Stimulated activated naive CD4-positive, alpha-beta T cell (primary cell): ENCODE data around the gene FARP1.
"Not testable (repeated sequence)": the region's sequence is repeated elsewhere in the genome, so short reads cannot be mapped to it uniquely, and the experiment has no call there.

ENCODE experiments used
- DNase-seq, 6 experiments: peaks; one replicate each; lab custom pipeline; 2025; lab: John Stamatoyannopoulos, UW

FARP1 gene

DNA sequence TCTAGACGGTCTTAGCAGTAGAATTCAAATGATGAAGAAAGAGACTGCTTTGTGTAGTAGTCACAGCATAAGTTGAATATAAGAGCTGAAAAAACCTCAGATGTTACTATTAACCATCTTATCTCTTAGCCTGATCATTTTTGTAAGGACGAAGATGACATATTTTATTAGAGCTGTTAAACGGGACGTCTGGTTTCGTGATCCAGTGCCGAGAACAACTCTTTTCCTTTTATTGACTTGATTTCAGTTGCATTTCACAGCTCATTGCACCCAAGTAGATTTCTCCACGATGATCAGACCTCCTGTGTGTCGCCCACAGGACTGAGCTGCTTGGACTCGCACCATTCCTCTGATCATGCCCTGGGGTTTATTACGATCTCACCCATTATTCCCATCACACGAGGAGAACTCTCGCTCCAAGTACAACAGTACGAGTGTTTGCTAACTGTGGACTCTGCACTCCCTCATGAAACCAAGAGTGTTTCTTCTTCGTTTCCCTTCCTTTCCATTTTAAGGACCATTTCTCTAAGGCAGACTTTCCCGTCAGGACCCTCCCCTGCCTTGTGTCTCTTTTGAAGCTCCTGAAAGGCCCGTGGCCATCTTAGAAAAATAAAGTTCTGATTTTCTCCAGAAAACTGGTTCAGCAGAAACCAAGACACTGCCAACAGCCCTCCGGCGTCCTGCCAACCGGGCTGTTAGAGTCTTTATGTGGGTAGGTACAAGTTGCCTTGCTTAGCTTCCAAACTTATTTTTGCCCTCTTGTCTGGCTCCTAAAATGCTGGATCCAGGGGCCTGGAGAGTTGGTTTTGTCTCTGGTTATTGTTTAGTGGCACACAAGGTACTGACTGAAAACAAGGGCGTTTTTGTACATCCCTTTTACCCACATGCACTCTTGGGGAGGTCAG is 82.4 kb downstream of the FARP1 start:
- no peak for DNase-seq

DNA sequence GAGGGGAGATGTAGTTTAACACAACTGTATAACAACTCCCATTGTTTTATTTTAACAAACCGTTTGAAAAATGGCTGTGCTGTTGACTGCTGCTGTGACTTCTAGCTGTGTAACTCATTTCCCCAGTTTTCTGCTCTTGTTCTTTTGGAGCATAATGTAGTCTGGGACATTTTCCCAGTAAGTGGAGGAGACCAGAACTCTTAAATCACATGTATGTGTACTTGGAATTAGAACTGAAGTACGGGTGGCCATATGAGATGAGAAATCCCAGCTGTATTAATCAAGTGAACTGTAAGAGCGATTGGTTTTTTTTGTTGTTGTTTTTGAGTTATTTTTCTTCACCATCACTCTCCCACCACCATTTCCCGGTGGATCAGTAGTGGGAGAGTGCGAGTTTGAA is 83.6 kb downstream of the FARP1 start:
- DNase-seq: no peak

DNA sequence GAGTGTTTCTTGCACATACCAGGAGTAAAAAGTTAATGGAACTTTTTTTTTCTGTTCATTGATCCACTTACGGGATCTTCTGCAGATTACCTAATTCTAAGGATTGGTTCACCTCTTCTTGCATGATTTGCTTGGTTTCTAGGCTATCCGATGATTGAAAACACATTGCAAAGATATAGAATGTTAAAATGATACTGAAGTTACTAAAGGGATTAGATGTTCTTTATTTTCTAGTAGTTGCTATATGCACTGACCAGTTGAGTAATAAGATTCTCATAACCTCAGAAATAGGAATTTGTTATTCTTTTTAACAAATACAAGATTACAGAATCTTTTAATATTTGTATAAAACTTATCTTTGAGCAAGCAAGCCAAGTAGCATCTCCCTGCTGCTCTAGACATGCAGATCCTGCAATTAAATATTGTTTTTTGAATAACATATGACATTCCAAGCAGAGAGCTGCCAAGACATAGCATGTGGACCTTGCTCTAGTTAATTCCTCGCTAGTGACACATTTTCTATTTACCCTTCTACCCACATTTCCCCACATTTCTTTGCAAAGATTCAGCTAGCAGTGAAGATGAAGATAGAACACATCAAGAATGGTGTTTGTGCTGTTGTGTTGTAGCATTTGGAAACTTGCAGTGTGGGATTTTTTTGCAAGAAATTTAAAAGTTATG is 85.9 kb downstream of the FARP1 start:
- DNase-seq: no peak

DNA sequence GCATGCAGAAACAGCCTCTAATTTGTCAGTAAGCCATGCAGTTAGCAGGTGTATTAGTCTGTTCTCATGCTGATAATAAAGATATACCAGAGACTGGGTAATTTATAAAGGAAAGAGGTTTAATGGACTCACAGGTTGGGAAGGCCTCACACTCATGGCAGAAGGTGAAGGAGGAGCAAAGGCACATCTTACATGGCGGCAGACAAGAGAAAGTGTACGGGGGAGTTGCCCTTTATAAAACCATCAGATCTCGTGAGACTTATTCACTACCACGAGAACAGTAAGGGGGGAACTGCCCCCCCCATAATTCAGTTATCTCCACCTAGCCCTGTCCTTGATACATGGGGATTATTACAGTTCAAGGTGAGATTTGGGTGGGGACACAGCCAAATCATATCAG is 87.9 kb downstream of the FARP1 start:
- not testable (repeated sequence) for DNase-seq

DNA sequence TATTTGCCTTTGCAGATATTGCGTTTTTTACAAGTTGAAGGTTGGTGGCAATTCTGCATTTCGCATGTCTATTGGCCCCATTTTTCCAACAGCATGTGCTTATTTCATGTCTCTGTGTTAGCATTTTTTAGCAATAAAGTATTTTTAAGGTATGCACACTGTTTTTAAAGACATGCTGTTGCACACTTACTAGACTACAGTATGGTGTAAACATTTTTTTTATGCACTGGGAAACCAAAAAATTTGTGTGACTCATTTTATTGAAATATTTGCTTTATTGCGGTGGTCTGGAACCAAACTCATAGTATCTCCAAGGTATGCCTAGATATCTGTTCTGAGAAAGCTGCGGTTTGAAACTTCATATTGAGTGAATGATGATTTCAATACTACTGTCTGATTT is 89.6 kb downstream of the FARP1 start:
- DNase-seq: no peak

DNA sequence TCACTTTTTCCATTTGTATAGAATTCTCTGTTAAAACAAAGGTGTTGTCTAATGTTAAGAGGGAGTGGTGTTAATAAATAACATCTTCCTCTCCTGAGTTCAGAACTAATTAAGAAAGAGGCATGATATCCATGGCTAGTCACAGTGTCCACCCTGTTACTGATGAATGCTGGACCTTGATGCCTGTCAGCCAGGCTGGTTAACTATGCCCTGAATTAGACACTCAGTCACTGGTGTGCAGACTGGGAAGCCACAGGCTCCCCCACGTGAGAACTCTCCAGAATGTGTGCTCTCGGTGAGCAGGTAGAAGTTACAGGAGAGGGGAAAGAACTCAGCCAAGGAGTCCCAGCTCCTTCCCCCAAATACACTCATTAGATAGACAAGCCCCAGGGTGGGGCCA is 90.2 kb downstream of the FARP1 start:
- DNase-seq: no peak

DNA sequence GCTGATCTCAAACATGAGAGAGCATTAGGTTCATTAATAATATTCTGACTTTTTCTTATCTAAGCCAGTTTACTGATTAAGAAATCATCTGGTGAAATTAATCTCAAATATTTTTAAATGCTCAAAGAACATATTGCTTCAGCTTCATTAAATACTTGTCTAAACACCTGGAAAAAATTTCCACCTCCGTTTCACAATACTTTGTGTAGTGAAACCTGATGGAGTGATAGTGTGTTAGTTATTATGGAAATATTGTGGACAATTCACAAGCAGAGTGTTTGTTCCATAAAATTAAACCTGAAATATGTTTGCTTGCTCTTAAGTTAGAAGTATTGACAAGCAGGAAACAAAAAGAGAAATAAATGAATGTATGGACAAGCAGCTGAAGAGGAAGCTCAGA is 91.5 kb downstream of the FARP1 start:
- DNase-seq: no peak

DNA sequence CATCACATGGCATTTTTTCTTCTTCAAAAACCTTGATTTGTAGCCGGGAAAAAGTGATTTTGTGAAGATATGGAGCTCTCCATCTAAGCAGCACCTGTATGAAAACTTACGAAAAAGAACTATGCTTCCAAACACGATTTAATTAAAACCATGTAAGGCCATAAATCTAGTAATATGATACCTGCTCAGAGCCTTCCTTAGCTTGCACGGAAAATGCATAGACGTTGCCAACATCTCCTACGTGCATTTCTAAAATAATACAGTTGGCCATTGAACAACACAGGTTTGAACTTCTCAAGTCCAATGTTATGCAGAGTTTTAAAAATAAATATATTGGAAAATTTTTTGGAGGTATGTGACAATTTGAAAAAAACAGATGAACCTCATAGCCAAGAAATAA is 93.3 kb downstream of the FARP1 start:
- no peak for DNase-seq

DNA sequence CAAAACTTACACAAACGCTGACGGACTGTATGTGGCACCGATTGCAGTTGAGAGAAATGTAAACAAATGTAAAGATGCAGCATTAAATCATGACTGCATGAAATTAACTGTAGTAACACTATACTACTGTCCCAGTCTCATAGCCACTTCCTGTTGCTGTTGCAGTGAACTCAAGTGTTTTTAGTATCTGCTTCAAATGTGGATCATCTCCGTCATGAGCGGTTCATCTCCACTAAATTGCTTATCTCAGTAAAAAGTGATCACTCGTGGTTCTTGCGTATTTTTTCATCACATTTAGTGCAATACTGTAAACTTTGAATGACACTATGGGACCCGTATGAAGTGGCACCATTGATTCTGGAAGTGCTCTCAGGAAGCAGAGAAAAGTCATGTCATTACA is 94.4 kb downstream of the FARP1 start:
- no peak for DNase-seq

DNA sequence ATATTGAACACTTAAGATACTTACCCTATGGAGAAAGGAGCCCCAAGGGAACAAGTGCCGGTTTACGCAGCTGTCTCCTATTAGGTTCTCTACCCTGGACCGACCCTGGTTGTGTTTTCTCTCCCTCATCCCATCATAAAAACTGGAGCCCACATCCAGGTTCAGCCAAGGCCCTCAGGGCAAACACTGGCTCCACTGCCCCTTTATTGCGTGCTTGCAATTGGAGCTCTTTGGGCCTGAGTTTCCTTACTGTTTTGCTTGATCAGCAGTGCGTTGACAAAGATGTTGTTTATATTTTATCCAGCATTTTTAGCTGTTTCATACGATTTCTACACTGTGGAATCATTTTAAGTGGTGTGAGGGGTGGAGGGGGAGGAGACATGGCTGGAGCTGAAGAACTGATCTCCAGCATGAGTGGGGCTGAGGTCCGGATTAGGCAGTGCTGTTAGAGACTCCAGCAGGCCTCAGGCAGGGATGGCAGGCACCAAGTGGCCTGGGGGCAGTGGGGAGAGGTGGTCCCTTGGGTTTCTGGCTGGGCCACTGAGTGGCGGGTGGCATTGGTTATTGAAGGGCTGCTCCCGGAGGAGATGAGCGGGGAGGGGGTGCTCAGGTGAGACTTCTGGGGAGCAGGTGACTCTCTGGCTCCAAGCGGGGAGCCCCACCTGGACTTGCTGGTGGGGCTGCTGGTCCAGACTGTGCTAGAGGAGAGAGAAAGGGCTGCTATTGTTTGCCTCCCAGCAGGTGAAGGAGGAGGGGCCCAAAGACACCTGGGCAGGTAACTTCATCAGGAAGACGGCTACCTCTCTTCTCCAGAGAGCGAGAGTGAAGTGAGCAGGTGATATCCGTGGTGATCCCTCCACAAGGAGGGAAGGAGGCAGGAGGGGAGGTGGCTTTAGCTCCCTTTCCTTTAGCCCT is 96.5 kb downstream of the FARP1 start:
- DNase-seq: no peak

DNA sequence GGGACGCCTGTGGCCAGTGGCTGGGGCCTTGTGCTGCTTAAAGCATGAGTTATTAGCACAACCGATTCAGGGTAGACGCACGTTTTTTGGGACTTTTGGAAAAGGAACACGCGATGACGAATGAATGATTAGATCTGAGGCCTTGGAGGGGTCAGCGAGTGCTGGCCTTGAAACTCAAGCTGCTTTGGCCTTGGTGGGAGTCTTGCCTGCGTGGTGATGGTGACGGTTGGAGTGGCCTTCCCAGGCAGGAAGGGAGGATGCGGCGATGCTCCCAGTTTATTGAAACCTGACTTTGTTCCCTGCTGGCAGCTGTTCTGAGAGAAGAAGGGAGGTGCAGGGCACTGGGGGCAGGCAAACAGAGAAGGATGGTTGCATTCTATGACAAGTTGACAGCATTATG is 97.2 kb downstream of the FARP1 start:
- DNase-seq: no peak

DNA sequence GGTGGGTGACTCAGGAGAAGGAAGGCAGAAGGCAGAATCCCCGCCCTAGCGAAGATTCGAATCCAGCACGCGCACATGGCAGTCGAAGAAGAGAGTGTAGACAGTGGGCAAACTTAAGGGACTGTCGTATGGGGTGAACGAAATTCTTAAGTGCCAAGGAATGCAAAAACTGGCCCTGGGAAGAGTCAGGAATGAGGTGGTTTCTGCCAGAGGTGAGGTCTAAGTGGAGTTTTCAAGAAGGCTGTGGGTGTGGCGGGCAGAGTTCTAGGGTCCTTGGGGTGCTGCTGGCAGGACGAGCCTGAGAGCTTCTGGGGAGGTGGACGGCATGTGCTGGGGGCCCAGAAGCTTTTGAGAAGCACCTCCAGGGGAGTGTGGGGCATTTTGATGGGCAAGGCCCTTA is 98.1 kb downstream of the FARP1 start:
- DNase-seq: no peak

DNA sequence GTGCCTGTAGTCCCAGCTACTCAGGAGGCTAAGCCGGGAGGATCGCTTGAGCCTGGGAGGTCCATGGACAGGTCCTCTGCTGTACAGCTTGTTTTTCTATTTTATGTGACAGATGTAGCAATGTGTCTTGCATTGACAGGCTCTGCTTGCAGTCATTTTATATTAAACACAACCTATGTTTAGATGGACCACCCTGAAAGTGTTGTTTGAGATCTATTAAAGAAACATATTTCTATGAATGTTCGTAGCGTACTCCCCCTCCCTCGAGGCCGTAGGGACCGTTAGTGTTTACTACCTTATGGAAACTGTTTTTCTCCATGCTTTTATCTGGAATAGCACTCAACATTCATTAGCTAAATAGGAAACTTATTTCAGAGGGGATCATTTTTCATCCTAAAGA is 99.1 kb downstream of the FARP1 start:
- DNase-seq: no peak

DNA sequence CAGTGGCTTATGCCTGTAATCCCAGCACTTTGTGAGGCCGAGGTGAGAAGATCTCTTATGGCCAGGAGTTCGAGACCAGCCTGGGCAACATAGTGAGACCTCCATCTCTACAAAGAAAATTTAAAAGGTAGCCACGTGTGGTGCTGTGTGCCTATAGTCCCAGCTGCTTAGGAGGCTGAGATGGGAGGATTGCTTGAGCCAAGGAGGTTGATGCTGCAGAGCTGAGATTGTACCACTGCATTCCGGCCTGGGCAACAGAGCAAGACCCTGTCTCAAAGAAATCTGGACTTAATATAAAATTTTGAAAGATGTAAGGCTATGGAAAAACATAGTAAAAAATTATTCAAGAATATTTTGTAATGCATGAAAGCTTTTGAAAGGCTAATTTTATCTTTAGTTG is 99.5 kb downstream of the FARP1 start:
- DNase-seq: no peak

DNA sequence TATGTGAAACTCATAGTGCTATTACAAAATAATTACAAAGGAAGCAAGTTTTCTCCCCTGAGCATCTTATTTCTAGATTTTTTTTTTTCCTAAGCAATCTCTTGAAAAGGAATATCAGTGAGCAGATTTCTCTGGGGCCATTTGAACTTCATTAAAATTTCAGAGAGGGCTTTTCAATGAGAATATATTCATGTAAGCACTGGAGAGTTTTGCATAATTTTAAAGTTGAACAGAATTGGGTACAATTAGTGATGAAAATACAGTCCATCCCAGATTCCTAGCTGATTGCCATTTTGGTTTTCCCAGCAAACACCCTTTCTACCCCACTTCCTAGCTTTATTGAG is 101.0 kb downstream of the FARP1 start:
- DNase-seq: no peak

DNA sequence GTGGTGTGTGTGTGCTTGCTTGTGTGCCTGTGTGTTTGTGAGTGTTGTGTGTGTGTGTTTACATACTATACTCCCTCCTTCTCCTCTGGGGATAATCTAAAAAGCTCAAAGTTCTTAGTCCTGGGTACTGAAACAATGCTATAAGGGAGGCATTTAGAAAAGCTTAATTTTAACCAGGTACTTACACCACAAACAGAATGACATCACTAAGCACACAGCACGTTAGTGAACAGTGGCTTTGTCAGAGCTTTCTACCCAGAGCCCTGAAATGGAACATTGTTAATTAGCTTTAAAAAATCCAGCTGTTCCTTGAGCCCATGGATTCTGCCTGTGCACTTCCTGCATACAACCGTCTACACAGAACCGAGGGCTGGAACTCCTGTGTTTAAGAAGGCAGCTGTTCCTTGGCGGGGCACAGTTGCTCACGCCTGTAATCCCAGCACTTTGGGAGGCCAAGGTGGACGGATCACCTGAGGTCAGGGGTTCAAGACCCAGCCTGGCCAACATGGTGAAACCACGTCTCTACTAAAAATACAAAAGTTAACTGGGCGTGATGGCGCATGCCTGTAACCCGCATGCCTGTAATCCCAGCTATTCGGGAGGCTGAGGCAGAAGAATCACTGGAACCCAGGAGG is 103.8 kb downstream of the FARP1 start:
- DNase-seq: no peak

DNA sequence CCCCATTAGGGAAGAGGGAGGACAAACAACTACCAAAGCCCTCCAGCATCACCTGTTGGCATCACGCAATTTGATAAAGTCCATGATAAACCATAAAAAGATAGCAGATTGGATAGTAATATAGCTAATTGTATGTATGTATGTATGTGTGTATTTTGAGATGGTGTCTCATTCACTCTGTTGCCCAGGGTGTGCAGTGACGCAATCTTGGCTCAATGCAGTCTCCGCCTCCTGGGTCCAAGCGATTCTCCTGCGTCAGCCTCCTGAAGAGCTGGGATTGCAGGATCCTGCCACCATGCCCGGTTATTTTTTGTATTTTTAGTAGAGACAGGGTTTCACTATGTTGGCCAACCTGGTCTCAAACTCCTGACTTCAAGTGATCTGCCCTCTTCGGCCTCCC is 108.8 kb downstream of the FARP1 start:
- DNase-seq: no peak

DNA sequence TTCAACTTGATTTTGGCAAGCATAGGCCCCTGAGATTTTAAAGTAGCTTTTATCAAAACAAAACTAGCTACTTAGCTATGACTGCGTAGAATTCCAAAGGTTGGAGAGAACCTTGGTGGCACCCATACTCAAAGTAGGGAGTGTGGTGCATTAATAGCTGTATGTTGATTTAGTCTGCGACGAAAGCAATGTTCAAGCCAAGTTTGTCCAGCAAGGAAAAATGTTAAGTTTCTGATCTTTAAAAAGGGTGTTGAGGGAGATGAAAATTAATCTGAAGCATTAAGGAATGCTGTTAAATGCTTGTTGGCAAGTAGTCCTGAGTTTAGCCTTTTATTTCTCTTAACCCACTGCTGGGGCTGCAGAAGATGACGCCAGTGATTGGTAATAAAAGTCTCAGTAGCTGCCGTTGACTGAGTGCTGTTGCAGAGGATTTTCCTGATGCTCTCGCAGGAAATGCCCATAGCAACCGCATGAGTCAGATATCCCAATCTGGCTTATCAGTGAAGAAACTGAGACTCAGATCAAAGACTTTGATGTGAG is 110.1 kb downstream of the FARP1 start:
- no peak for DNase-seq

DNA sequence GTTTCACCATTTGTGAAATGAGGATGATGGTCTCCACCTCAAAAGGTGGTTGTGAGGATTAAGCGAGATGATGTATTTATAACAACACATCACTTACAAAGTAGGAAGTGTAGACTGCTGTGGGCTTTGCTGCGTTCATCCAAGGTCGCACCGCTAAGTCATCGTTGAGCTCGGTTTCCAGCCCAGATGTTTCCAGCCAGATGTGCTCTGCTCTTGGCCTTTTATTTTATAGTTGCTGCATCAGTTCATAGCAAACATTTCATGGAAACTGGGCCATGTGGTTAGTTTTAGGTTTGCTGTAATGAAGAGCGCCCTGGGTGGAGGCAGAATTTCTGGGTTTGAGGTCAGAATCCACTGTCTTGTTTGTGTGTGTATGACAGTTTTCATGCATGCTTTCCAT is 110.6 kb downstream of the FARP1 start:
- DNase-seq: no peak

DNA sequence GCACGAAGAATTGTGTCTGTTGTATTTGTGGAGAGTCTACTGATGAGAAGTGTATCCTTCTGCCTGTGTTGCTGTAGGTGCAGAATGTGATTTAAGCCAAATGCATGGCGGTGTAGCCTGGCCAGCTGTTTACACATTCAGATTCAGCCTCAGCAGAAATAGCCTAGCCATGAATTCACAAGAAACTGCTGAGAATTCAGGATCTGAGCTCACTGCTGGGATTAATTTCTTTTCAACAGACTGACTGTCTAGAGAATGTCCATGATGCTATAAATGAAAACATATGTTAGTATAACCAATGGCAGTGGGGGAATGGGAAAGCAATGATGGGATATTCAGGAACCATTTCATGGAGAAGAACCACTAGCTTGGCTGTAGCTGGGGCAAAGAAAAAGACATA is 111.6 kb downstream of the FARP1 start:
- DNase-seq: no peak

DNA sequence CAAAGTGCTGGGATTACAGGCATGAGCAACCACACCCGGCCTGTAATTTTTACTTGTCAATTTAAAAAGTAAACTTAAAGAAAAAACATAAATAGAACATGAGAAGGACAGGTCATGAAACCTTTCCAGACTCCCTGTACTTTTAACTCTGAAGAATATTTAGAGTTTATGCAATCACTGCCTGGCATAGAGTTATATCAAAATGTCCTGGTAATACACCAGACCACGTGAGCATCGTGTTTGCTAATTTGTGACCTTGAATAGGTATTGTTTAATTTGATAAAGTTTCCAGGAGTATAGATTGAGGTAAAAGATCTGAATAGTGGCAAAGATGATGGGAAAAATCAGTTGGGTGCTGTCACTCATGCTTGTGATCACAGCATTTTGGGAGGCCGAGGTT is 115.3 kb downstream of the FARP1 start:
- no peak for DNase-seq
